RWPE2 (cell line): ENCODE measurements around the gene MAP2K2.

ENCODE experiments used
- ATAC-seq: fragments of 200-7000 bp; cut with Tn5 transposase; 3 replicates; pipeline ENCODE4 v1.9.1; 2021; ENCODE audit warnings: low read depth
- DNase-seq: peaks from one replicate; pipeline ENCODE4 v3.0.0-alpha.2; 2020; ENCODE audit warnings: low spot score
- H3K27ac ChIP-seq: fragments of 450-650 bp; 2 replicates; pipeline ENCODE4 v1.5.1; 2017; ENCODE audit warnings: mild to moderate bottlenecking; ENCODE audit not compliant: poor library complexity, severe bottlenecking
- H3K27me3 ChIP-seq: fragments of 250-450 bp; sonication (Bioruptor Pico); 2 replicates; pipeline ENCODE4 v1.5.1; 2021; ENCODE audit warnings: mild to moderate bottlenecking, moderate library complexity; ENCODE audit not compliant: insufficient read depth, poor library complexity, severe bottlenecking
- H3K36me3 ChIP-seq: fragments of 250-450 bp; sonication (Bioruptor Pico); 2 replicates; pipeline ENCODE4 v1.5.1; 2020; ENCODE audit warnings: low read depth, mild to moderate bottlenecking, moderate library complexity
- H3K4me1 ChIP-seq: fragments of 250-450 bp; sonication (Bioruptor Pico); 2 replicates; pipeline ENCODE4 v1.5.1; 2021; ENCODE audit warnings: mild to moderate bottlenecking, moderate library complexity; ENCODE audit not compliant: insufficient read depth, poor library complexity, severe bottlenecking
- H3K4me3 ChIP-seq: fragments of 250-450 bp; sonication (Bioruptor Pico); 2 replicates; pipeline ENCODE4 v1.5.1; 2021; ENCODE audit warnings: mild to moderate bottlenecking, moderate library complexity; ENCODE audit not compliant: severe bottlenecking
- H3K9me3 ChIP-seq: fragments of 250-450 bp; sonication (Bioruptor Pico); 2 replicates; pipeline ENCODE4 v1.5.1; 2021; ENCODE audit warnings: mild to moderate bottlenecking, moderate library complexity; ENCODE audit not compliant: severe bottlenecking
- CTCF ChIP-seq: fragments of 450-650 bp; IDR thresholded peaks from one replicate; pipeline ENCODE4 v1.5.1; 2017; ENCODE audit warnings: mild to moderate bottlenecking, moderate library complexity; ENCODE audit not compliant: poor library complexity, severe bottlenecking

MAP2K2 gene

GRCh38 chr19:4062419-4063368 lies 61.2 kb downstream of the MAP2K2 start:
- no peak for DNase-seq
- TF ChIP-seq CTCF = no peak
- H3K9me3 ChIP-seq = no peaks in the 10 kb centered on the region
- peaks cover 11% of the 10 kb centered on the region for H3K36me3 ChIP-seq
- no peaks in the 10 kb centered on the region for H3K27me3 ChIP-seq
- peaks cover 19% of the 10 kb centered on the region for H3K4me1 ChIP-seq
- H3K27ac ChIP-seq = peak overlapping the region; percentile 90
- H3K4me3 ChIP-seq = no peak overlapping the region
- ATAC-seq = no peak

DNA sequence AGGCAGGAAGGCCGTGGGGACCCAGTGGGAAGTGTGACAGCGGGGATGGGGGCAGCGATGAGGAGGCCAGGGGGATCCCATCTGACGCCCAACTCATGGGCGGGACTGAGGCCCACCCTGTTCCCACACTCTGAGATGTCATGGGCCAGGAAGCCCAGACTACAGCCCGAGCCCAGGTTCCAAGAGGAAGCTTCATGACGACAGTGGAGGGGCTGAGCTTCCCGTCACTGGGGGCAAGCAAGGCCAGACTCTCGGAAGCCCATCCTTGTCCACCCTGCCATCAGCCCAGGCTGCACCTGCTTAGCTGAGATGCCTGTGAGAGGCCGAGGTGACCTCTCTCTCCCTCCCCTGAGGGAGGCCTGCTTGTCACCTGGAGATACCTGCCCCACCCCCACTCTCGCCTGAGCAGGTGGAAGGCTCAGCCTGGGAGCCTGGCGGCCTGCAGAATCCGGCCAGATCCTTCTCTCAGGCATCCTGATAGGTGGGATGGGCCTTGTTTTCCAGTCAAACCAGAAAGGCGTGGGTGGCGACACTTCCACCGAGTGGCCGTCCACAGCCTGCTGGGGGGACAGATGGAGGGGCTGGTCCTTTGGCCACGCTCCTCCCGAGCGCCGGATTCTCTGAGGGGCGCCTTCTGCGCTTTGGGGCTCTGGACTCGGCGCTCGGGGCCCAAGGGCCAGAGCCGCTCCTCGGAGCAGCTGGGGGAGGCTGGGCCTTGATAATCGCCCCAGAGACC lies 62.1 kb downstream of the MAP2K2 start:
- Histone ChIP-seq H3K9me3 (no peaks in the 10 kb centered on the region), H3K4me3 (peak overlapping the region; percentile 32), H3K4me1 (peaks cover 19% of the 10 kb centered on the region), H3K27ac (peak overlapping the region; percentile 90), H3K27me3 (no peaks in the 10 kb centered on the region), H3K36me3 (peaks cover 16% of the 10 kb centered on the region)
- TF ChIP-seq CTCF = no peak
- DNase-seq (peak; percentile 73), ATAC-seq (no peak)

- no peaks in the 10 kb centered on the region for H3K27me3 ChIP-seq
- H3K27ac ChIP-seq = peak overlapping the region; percentile 90
- ATAC-seq (peak; percentile 15; the same call in 2 of the 3 replicates), DNase-seq (peak; percentile 81)
- peak overlapping the region; percentile 32 for H3K4me3 ChIP-seq
- peaks cover 19% of the 10 kb centered on the region for H3K4me1 ChIP-seq
- H3K9me3 ChIP-seq = no peaks in the 10 kb centered on the region
- TF ChIP-seq CTCF = no peak
- peaks cover 20% of the 10 kb centered on the region for H3K36me3 ChIP-seq
Measured at GRCh38 chr19:4061178-4061682, 62.7 kb downstream of the MAP2K2 start.

DNA sequence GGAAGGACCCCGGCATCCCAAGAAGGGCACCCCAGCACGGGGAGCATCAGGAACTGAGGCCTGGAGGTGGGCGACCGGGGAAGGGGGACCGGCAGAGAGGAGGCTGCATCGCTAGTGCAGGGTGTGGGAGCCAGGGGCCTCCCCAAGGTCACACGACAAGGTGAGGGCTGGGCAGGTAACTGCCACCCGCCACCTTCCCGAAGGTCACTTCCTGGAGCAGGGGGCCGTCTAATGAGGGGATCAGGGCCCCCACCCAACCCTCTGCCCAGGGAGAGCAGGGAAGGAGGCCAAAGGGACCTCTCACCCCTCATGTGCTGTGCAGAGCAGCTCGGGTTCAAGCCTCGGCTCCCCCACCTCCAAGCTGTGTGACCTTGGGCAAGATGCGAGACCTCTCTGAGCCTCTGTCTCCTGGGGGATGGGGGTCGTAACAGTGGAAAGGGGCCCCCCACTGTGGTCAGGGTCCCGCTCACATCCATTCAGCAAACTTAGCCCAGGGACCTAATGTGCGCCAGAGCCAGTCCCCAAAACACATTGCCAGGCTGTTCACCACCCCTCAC lies 63.2 kb downstream of the MAP2K2 start:
- no peaks in the 10 kb centered on the region for H3K27me3 ChIP-seq
- H3K4me3 ChIP-seq = peak overlapping the region; percentile 32
- ATAC-seq = no peak
- H3K4me1 ChIP-seq = peaks cover 19% of the 10 kb centered on the region
- peak overlapping the region; percentile 90 for H3K27ac ChIP-seq
- no peaks in the 10 kb centered on the region for H3K9me3 ChIP-seq
- no peak for TF ChIP-seq CTCF
- no peak for DNase-seq
- peaks cover 24% of the 10 kb centered on the region for H3K36me3 ChIP-seq
